GM15510 (cell line): Measurements from ENCODE around the gene KBTBD12.

Experiments
- POLR2A ChIP-seq: IDR thresholded peaks from 3 replicates; pipeline ENCODE4 v1.6.1; 2011; ENCODE audit warnings: borderline replicate concordance; ENCODE audit not compliant: insufficient read length; ENCODE audit errors: extremely low read depth

KBTBD12 gene

GRCh38 chr3:127990051-127990450 lies 75.0 kb downstream of the KBTBD12 start:
- no peak for TF ChIP-seq POLR2A

GRCh38 chr3:127990461-127990860 lies 75.4 kb downstream of the KBTBD12 start:
- TF ChIP-seq POLR2A: no peak

- no peak for TF ChIP-seq POLR2A
These were observed 76.2 kb downstream of the KBTBD12 start for GRCh38 chr3:127991251-127991650.

- TF ChIP-seq POLR2A: no peak
These were observed 76.6 kb downstream of the KBTBD12 start for GRCh38 chr3:127991681-127992080.

- no peak for TF ChIP-seq POLR2A
These were observed 77.1 kb downstream of the KBTBD12 start for GRCh38 chr3:127992127-127992526.

GRCh38 chr3:127994011-127994410 lies 79.0 kb downstream of the KBTBD12 start:
- no peak for TF ChIP-seq POLR2A

- no peak for TF ChIP-seq POLR2A
These were observed 82.0 kb downstream of the KBTBD12 start for GRCh38 chr3:127997016-127997415.

GRCh38 chr3:127997961-127998360 lies 82.9 kb downstream of the KBTBD12 start:
- no peak for TF ChIP-seq POLR2A

GRCh38 chr3:127998596-127998995 lies 83.6 kb downstream of the KBTBD12 start:
- no peak for TF ChIP-seq POLR2A

GRCh38 chr3:127999509-128000106 lies 84.6 kb downstream of the KBTBD12 start:
- TF ChIP-seq POLR2A: no peak

- no peak for TF ChIP-seq POLR2A
These were observed 86.5 kb downstream of the KBTBD12 start for GRCh38 chr3:128001576-128001975.

GRCh38 chr3:128004661-128005060 lies 89.6 kb downstream of the KBTBD12 start:
- no peak for TF ChIP-seq POLR2A

GRCh38 chr3:128006061-128007032 lies 91.3 kb downstream of the KBTBD12 start:
- no peak for TF ChIP-seq POLR2A

GRCh38 chr3:128007033-128007424 lies 92.0 kb downstream of the KBTBD12 start:
- no peak for TF ChIP-seq POLR2A

GRCh38 chr3:128009952-128010846 lies 95.2 kb downstream of the KBTBD12 start:
- TF ChIP-seq POLR2A: no peak
